HG03135 (cell line): ENCODE results near the gene TFEB.

ENCODE experiments used
- ATAC-seq: cut with Tn5 transposase; IDR thresholded peaks from one replicate; pipeline ENCODE4 v1.9.1; 2021; ENCODE audit warnings: mild to moderate bottlenecking, moderate library complexity; ENCODE audit not compliant: unreplicated experiment

Gene TFEB

DNA sequence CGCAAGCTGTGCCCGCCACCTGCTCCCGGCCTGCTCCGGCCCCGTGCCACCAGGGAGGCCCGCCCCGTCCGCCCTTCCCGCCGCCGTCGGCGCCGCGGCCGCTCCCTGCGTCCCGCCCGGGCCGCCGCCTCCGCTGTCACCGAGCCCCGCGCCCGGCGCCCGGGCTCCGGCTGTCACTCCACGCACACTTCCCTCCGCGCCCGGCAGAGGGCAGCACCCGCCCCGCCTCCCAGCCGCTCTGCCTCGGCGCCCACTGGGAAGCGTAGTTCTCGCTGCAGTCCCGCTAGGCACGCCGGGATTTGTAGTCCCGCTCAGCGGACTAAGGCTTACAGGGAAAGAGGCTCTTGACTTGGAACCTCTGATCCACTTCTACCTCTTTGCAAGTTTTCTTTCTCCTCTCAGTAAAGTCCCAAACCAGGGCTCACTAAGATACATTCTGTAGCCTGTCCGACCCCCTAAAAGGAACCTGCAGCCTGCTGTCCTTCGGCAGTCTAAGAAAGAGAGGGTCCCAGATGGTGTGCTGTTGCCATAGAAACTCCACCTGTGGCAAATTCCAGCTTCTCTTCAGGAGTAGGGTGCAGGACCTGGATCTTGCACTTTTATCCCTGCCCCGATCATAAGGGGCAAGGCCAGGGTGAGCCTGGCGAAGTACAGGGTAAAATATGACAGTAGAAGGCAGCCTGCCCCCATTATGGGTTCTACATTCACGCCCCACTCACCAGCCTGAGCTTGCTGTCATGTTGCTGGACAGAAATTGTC is at the start of gene TFEB:
Gene TFEB, minus strand, starts transcription at position 182 of the 759 bp plus-strand sequence. CDS start 44,395 bp downstream, outside the sequence.
- peak; percentile 50 for ATAC-seq

DNA sequence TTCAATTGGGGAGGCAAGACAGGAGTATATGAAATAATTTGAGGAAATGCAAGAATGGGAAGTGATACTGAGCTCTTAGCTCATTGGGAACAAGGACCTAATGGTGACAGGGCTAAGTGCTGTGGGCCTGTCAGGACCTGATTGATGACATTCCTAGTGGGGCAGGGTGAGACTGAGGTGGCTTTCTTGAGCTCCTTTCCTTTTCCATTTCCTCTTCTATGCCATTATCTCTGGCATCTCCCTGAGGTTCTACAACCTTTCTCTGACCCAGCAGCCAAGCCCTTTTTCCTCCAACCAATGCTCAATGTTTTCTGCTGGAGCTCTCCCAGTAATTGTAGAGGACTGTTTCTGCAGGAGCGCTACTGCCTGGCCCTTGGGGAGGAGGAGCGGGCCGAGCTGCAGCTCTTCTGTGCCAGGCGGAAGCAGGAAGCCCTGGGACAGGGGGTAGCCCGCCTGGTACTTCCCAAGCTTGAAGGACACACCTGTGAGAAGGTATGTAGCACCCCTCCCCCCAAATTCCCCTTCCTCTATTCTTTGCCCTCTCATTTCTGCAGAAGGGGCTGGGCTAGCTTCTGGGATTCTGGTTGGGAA is 49.3 kb upstream of the TFEB start:
- no peak for ATAC-seq

DNA sequence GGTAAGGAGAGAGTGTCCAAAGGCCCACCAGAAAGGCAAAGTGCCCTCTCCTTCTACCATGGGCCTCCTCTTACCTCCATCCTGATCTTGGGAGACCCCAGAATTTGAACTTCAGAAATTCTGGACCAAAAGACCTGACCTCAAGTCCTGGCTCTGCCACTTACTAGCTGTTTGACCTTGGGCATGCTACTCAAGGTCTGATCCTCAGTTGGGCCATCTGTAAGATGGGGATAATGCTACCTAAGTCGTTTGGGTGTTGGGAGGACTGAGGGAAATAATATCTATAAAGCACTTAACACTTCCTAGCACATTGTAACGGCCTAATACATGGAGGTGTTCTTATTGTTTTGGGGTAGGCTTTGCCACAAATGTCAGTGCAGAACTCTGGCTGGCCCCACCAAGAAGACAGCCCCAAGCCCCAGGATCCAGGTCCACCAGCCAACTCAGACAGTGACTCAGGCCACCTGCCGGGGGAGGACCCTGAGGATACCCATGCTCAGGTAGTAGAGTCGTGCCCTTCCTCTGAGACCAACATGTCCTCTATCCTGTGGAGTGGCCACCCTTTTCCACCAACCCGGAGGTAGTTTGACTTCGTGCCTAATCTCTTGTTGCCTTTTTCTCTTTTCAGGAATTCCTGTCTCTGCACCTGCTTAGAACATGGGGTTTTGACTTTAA is 47.8 kb upstream of the TFEB start:
- ATAC-seq, result no peak

GRCh38 chr6:41781366-41781730 is 45.9 kb upstream of the TFEB start:
- ATAC-seq, result no peak

DNA sequence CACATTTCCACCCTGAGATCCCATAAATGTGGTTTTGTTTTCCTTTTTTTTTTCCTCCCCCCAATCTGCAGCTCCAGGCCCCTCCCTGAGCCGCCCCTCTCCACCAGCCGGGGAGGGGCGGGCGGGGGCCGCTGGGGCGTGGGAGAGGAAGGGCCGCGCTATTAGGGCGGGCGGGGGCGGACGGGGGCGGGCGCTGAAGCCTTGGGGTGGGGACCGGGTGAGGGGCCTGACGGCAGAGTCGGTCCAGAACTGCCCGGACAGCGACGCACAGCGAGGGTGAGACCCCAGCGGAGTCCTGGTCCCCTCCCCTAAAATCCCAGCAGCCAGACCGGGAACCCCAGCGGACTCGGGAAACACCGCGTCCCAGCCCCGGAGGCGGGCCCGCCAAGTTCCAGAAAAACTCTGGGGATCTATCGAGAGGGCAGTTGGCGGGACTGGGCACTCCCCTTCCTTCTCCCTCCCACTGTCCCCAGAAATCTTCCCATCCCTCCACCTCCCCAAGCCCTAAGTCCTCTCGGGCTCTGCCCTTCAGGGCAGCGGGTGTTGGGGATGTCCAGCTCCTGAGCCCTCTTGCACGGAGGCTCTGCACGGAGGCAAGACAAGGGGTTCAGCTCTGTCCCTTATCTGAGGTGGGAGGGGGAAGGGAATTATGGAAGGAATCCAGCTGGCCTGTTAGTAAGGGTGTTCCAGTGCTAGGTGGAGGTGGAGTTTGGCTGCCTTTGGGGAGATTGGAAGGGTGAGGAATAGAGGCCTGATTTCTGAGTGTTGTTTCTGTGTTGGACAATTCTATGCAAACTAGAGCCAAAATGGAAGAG is 45.4 kb upstream of the TFEB start, which contains the start of gene PRICKLE4:
Gene PRICKLE4, plus strand, starts transcription at position 232 of the 815 bp plus-strand sequence. CDS start 2,692 bp downstream, outside the sequence.
- ATAC-seq, result no peak

DNA sequence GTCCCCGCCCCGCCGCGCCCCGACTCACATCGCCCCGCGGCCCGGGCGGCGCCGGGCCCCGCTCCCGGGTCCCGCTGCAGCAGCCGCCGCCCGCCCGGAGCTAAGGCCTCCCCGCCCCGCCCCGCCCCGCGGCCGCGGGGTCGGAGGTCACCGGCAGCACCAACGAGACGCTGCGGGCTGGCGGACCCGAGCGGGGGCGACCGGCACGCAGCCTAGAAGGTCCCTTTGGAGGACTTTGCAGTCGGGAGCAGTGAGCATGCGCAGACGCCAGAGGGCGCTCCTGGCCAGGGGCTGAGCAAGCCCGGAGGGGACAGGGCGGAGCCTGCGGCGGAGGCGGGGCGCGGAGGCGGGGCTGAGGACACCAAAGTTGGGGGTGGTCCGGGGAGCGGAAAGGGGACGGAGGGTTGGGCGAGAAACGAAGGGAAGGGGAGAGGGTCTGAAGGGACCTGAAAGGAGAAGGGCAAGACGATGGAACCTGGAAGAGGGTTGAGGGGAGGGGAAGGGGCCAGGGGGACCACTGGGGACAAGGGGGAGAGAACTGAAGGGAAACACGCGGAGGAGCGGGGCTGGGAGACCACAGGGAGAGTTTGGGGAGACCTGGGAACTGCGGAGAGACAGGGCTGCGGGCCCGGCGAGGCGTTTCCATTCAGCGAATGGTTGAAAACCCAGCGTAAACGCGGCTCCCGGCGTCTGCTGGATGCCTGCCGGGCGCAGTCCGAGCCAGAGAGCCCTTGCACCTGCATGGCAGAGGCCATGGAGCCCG is 44.6 kb upstream of the TFEB start, which contains the start of gene FRS3:
Gene FRS3, minus strand, starts transcription at position 113 of the 763 bp plus-strand sequence. CDS start 2,913 bp downstream, outside the sequence.
- ATAC-seq, result peak; percentile 90

DNA sequence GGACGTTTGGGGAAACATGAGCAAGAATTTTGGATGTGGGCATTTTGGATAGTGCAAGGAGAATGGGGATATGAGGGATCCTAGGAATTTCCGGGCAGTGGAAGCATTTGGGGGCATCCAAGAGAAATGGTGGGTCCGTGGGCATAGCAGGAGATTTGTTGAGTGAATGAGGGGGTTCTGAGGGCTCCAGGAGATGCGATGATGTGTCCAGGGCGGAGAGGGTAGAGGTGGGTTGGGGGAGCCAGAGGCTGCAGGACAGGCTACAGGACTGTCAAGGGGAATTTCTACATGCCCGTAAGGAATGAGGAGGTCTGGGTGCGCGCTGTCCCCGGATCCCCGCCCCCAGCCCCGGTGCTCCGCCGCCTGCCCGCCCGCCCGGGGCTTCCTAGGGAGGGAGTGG is 43.9 kb upstream of the TFEB start:
- peak; percentile 5 for ATAC-seq

DNA sequence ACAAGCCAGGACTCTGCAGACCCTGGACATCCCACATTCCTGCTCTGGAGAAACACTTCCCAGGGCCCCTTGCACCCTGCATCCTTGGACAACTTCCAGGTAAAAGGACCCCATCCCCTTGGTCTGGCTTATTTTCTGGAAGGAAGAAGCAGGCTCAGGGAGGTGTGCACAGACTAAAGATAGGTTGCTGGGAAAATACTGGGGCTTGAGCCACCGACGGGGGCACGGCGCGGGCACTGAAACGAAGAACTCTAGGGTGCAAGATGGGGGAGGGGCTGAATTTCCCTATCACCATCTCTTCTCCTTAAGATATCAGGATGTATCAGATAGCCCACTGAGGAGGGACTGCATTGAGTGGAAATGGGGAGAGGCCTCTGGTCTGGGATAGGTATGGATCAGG is 43.5 kb upstream of the TFEB start:
- ATAC-seq, result no peak

DNA sequence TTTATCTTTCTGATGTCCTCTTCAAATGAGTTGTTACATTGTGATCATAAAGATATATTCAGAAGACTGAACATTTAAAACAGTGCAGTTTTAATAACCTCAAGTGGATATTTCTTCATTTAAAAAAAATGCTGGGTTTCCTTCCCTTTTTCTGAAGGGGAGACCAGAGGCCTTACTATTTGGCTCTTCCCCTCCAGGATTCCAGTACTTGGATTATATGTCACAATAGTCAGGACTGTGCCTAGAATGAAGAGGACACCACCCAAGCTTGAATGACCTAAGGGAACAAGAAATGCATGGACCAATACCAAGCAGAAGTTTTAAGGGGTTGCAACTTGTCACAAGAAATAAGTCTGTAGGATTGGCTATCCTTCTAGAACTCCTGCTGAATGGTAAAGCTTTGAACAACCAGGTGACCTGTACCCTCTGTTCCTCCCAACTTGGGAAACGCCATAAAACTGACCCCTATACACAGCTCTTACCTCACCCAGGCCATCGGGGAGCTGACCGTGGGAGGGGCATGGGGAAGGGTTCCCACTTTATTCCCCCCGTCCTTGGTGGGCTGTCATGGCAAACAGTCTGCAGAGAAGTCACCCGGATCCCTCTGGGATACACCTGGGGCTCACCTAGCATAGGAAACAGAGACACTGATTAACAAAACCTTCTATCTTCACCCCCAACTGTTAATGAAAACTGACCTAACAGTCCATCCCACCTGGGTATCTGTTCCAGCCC is 42.3 kb upstream of the TFEB start:
- ATAC-seq, result no peak

- ATAC-seq, result no peak
These were observed 40.0 kb upstream of the TFEB start for GRCh38 chr6:41775293-41775882.

DNA sequence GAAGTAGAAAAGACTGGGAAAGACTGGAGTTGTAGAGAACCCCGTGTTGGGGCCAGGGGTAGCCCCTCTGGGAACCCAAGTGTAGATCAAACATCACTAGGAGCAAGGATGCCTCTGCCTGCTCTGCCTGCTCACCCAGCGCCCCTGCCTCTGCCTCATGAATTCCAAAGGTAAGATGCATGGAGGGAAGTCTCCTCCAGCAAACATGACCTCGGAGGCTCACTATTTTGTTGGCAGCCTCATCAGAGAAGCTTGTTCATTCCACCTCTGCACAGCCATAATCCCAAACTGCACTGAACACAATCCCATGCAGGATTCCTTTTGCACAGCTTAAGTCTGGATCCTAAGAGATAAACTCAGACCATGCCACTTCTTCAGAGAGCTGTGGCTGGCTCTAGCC is 39.4 kb upstream of the TFEB start:
- ATAC-seq, result no peak

- ATAC-seq, result no peak
These were observed 35.9 kb upstream of the TFEB start for GRCh38 chr6:41771058-41771983.

DNA sequence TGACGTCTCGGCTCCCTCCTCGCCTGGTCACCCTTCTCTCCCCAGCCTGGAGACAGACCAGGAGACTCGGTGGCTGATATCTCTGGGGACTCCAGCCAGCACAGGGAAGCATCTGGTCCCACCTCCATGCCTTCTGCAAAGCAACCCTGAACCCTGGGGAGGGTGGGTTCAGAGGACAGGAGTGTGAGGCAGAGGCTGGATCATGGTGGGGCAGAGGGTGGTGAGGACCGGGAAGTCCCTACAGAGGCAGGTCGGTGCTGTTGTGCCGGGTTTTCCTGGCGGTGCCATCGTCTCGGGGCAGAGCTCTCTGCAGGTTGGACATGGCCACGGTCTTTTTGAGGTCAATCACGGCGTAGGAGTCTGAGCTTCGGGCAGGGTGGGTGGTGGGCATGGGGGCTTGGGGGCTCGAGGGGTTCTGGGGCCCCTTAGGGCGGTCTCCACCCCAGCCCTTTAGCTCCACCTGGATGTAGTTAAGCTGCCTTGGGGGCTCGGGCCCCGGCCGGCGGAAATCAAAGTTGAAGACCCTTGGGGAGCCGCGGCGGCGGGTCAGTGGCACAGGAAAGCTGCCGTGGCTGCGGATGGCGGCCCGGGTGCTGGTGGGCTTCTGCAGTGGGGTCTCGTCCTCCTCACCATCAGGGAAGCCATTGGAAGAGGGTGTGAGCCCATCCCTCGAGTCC is 35.1 kb upstream of the TFEB start:
- ATAC-seq, result no peak

GRCh38 chr6:41769376-41769775 is 34.0 kb upstream of the TFEB start:
- ATAC-seq, result no peak

DNA sequence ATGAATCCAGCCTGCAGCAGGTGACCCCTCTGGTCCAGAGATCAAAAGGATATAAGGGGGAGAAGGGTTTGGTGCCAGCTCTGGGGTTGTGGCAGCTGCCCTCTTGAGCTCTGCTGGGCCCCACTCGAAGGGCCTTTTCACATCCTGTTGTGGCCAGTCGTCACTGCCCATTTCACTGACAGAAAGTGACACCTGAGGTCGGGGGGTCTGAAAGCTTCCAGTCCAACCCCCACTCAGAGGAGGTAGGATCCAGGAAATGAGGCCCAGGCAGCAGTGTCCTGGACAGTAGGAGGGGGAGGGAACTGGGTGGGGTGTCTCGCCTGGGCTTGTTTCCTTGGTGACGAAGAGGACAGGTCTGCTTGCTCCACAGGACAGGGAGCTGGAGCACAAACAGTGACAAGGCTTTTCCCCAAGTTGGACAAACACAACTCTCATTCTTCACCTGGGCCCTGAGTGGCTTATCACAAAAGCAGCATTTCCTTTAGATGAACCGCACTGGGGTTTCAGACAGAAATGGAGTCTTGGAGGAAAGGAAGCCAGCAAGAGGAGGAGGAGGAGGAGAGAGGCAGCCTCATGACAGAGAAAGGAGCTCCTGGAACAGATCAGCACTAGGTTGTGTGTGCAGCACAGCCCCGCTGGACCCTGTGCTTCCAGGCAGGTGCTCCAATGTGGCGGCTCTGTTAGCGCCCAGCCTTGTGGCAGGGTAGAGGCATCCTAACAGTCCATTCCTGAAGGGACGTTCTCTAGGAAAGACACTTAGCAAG is 33.3 kb upstream of the TFEB start:
- ATAC-seq, result no peak

- ATAC-seq, result no peak
These were observed 31.9 kb upstream of the TFEB start for GRCh38 chr6:41767112-41767833.
